Body of pancreas (tissue), 4 donors: ENCODE results near the gene TMEM201. TPM values are rescaled to one million over a fixed set of nuclear protein-coding genes. Genes with fewer than 3 reads are reported as not detected.

Experiments used
- ATAC-seq: fragments of 150-250 bp; one replicate; pipeline ENCODE4 v1.9.1; 2016
- DNase-seq, 4 donors: peaks; one replicate each; pipeline ENCODE4 v3.0.0-alpha.2; 2019
- H3K27ac ChIP-seq, 4 donors: fragments of 200-600 bp; sonication (generic); 1 replicate in 3 of 4; 2 replicates in 1 of 4; pipeline versions ENCODE4 v1.5.1 to v1.6.1; 2016 to 2019; ENCODE audit warnings: mild to moderate bottlenecking in 1 of 4, mixed read lengths in 1 of 4, moderate library complexity in 1 of 4
- H3K27me3 ChIP-seq, 2 donors: fragments of 200-600 bp; sonication (generic); one replicate each; pipeline ENCODE4 v1.6.0; 2016; ENCODE audit warnings: mild to moderate bottlenecking in 1 of 2
- H3K36me3 ChIP-seq, 2 donors: fragments of 200-600 bp; sonication (generic); replicated peaks in 1 of 2; 2 replicates each; pipeline ENCODE4 v1.5.1; 2016; ENCODE audit warnings: low read depth in 2 of 2; ENCODE audit not compliant: insufficient read depth in 1 of 2
- H3K4me1 ChIP-seq: fragments of 200-600 bp; sonication (generic); one replicate; pipeline ENCODE4 v1.6.0; 2016
- H3K4me3 ChIP-seq, 2 donors: fragments of 200-600 bp; sonication (generic); 1 replicate in 1 of 2; 2 replicates in 1 of 2; pipeline ENCODE4 v1.5.1; 2016 to 2019
- H3K9me3 ChIP-seq, 3 donors: fragments of 200-600 bp; sonication (generic); 1 replicate in 2 of 3; 2 replicates in 1 of 3; pipeline ENCODE4 v1.5.1; 2016
- POLR2A ChIP-seq, 3 donors: fragments of 450-650 bp; IDR thresholded peaks; one replicate each; pipeline ENCODE4 v1.6.1; 2016; ENCODE audit warnings: antibody characterized with exemption in 3 of 3, mild to moderate bottlenecking in 2 of 3
- WGBS, 2 donors: methylation state at CpG; one replicate each; pipeline ENCODE4 v1.1.5; 2017; 5-methylcytosine and 5-hydroxymethylcytosine counted together
- intact Hi-C: fragments of 100-400 bp; cut with DNase I; formaldehyde crosslinking; loops from one replicate; pipeline ENCODE4 v1.15.1; 2023
- total RNA-seq, 2 donors: library from RNA; depleted of rRNA; stranded (reverse); fragments of >200 nt; gene quantifications; one replicate each; pipeline ENCODE4 v1.1.0, GENCODE V29; 2016
- TF ChIP-seq, protein P1 (sequence below), 7 experiments: fragments of 450-650 bp in 4 of 7; fragments of 200-600 bp in 3 of 7; sonication (generic) in 3 of 7; IDR thresholded peaks; one replicate each; pipeline ENCODE4 v1.5.1; 2016 to 2019; ENCODE audit warnings: antibody characterized with exemption in 7 of 7

The TMEM201 gene
- total RNA-seq, 2 donors from 2014 or later: 7.3 to 12.5 TPM

- Histone ChIP-seq H3K27ac (no peak overlapping the region), H3K9me3 (no peaks in the 10 kb centered on the region), H3K4me1 (peaks cover 15% of the 10 kb centered on the region), H3K36me3 (no peaks in the 10 kb centered on the region), H3K27me3 (peaks cover 0 to 6% of the 10 kb centered on the region in 2 donors), H3K4me3 (no peak overlapping the region)
- TF ChIP-seq POLR2A (IDR thresholded peaks at IDR 0.05): no peak
- TF ChIP-seq, protein P1, sequence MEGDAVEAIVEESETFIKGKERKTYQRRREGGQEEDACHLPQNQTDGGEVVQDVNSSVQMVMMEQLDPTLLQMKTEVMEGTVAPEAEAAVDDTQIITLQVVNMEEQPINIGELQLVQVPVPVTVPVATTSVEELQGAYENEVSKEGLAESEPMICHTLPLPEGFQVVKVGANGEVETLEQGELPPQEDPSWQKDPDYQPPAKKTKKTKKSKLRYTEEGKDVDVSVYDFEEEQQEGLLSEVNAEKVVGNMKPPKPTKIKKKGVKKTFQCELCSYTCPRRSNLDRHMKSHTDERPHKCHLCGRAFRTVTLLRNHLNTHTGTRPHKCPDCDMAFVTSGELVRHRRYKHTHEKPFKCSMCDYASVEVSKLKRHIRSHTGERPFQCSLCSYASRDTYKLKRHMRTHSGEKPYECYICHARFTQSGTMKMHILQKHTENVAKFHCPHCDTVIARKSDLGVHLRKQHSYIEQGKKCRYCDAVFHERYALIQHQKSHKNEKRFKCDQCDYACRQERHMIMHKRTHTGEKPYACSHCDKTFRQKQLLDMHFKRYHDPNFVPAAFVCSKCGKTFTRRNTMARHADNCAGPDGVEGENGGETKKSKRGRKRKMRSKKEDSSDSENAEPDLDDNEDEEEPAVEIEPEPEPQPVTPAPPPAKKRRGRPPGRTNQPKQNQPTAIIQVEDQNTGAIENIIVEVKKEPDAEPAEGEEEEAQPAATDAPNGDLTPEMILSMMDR (IDR thresholded peaks at IDR 0.05): no peak
- intact Hi-C loops: no loop called here
- WGBS, 2 donors: 66 to 84% methylated on average over 10 to 11 of the region's 11 CpGs
- no peak for ATAC-seq
- DNase-seq: no peak
Observed at GRCh38 chr1:9655836-9656235, 67.1 kb downstream of the TMEM201 start.

DNA sequence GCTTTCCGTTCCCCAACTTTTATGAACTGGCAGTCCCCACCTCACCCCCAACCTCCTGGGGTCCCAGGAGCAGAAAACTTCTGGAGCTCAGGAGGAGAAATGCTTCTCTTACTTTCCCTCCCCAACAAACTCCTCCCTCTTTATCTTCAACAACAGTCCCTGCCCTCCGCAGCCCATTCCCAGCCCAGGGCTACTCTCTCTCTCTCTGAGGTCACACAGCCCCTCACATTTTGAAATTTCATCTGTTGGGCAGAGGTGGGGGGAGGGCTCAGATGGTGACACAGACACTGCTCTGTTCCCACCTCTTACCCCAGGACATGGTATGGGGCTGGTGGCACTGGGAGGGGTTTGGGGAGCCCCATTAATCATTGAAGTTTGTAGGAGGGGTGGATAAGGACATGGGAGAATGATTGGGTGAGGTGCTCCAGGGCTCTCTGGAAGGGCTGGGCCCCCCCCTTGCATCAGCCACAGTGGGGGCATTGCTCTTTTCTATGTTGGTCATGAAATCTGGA, 68.9 kb downstream of the TMEM201 start:
- H3K27me3 ChIP-seq: no peaks in the 10 kb centered on the region
- no peaks in the 10 kb centered on the region for H3K36me3 ChIP-seq
- no peaks in the 10 kb centered on the region for H3K9me3 ChIP-seq
- H3K4me3 ChIP-seq: no peak overlapping the region
- no peak for TF ChIP-seq POLR2A (IDR thresholded peaks at IDR 0.05)
- TF ChIP-seq, protein P1 (IDR thresholded peaks at IDR 0.05): no peak
- DNase-seq: no peak
- no peak overlapping the region for H3K27ac ChIP-seq
- H3K4me1 ChIP-seq: peaks cover under 1% of the 10 kb centered on the region
- no peak for ATAC-seq
- intact Hi-C loops: no loop called here
- WGBS, 2 donors: 55 to 63% methylated on average over 2 of the region's 2 CpGs

DNA sequence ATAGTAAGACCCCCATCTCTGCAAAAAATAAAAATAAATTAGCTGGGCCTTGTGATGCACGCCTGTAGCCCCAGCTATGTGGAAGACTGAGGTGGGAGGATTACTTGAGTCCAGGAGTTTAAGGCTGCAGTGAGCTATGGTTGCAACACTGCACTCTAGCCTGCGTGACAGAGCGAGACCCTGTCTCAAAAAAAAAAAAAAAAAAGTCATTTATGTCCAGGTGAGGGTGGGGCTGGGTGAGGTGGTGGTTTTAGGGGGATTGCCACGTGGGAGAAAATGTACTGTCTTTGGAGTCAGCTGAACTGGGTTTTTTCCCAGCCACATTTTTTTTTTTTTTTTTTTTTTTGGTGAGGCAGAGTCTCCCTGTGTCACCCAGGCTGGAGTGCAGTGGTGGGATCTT, 69.5 kb downstream of the TMEM201 start:
- Histone ChIP-seq H3K9me3 (no peaks in the 10 kb centered on the region), H3K4me1 (no peaks in the 10 kb centered on the region), H3K27me3 (no peaks in the 10 kb centered on the region), H3K27ac (no peak overlapping the region), H3K4me3 (no peak overlapping the region), H3K36me3 (no peaks in the 10 kb centered on the region)
- TF ChIP-seq, protein P1 (IDR thresholded peaks at IDR 0.05): no peak
- TF ChIP-seq POLR2A (IDR thresholded peaks at IDR 0.05): no peak
- DNase-seq: no peak
- ATAC-seq: no peak
- 67 to 68% methylated on average over 4 of the region's 4 CpGs for WGBS, 2 donors
- intact Hi-C loops: no loop called here

DNA sequence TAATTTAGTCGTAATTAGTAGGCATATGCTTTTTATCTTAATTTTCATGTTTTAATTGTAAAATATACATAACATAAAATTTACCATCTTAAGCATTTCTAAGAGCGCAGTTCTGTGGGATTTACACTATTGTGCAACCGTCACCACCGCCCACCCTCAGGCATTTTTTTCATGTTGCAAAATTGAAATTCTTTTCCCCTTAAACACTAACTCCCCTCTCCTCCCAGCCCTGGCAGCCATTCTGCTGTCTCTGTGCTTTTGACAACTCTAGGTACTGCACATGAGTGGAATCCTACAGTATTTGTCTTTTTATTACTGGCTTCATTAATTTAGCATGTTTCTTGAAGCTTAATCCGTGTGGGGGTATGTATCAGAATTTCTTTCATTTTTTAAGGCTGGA, 70.6 kb downstream of the TMEM201 start:
- WGBS, 2 donors: 51 to 75% methylated on average over 5 of the region's 5 CpGs
- intact Hi-C loops: no loop called here
- no peak for ATAC-seq

GRCh38 chr1:9663257-9663656, 74.5 kb downstream of the TMEM201 start:
- Histone ChIP-seq H3K9me3 (no peaks in the 10 kb centered on the region), H3K27ac (no peak overlapping the region), H3K27me3 (no peaks in the 10 kb centered on the region), H3K4me3 (no peak overlapping the region), H3K4me1 (no peaks in the 10 kb centered on the region), H3K36me3 (no peaks in the 10 kb centered on the region)
- ATAC-seq (no peak), DNase-seq (no peak)
- TF ChIP-seq, protein P1 (IDR thresholded peaks at IDR 0.05): no peak
- TF ChIP-seq POLR2A (IDR thresholded peaks at IDR 0.05): no peak
- intact Hi-C loops: no loop called here
- 81 to 83% methylated on average over 6 of the region's 6 CpGs for WGBS, 2 donors

More for the DNA sequence above, 70.6 kb downstream of the TMEM201 start:
- Histone ChIP-seq H3K27ac (no peak overlapping the region), H3K4me3 (no peak overlapping the region), H3K27me3 (no peaks in the 10 kb centered on the region), H3K9me3 (no peaks in the 10 kb centered on the region), H3K36me3 (no peaks in the 10 kb centered on the region), H3K4me1 (no peaks in the 10 kb centered on the region)
- DNase-seq: no peak
- no peak for TF ChIP-seq POLR2A (IDR thresholded peaks at IDR 0.05)
- TF ChIP-seq, protein P1 (IDR thresholded peaks at IDR 0.05): no peak
